Measurements from ENCODE around the gene HMOX2. TPM values are rescaled to one million over a fixed set of nuclear protein-coding genes. Genes with fewer than 3 reads are reported as not detected.

HMOX2 gene
- total RNA-seq, 1 donor = 57.9 TPM

DNA sequence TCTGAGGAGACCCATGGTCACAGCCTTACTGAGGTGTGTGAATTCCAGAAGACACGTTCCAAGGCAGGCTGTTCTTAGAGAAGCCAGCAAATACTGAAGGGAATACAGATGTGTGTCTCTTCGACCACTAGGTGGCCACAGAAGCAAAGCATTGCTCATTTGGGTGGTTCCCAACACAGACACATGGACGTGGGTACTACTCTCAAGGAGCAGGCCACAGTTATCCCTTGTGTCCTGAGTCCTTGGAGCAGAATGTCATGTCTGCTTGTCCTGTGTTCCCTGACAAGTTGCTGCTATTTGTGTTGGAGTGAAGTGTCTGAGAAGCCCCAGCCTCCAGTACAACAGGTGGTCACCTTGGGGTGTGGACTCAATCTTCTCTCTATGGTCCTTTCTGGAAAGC lies 30.3 kb downstream of the HMOX2 start:
- TF ChIP-seq, protein P1, sequence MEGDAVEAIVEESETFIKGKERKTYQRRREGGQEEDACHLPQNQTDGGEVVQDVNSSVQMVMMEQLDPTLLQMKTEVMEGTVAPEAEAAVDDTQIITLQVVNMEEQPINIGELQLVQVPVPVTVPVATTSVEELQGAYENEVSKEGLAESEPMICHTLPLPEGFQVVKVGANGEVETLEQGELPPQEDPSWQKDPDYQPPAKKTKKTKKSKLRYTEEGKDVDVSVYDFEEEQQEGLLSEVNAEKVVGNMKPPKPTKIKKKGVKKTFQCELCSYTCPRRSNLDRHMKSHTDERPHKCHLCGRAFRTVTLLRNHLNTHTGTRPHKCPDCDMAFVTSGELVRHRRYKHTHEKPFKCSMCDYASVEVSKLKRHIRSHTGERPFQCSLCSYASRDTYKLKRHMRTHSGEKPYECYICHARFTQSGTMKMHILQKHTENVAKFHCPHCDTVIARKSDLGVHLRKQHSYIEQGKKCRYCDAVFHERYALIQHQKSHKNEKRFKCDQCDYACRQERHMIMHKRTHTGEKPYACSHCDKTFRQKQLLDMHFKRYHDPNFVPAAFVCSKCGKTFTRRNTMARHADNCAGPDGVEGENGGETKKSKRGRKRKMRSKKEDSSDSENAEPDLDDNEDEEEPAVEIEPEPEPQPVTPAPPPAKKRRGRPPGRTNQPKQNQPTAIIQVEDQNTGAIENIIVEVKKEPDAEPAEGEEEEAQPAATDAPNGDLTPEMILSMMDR (IDR thresholded peaks at IDR 0.05; ENCODE audit: insufficient read depth, low read depth, low read length) = peak; percentile 83
- no peak overlapping the region for H3K4me3 ChIP-seq (ENCODE audit: low read depth, low read length)
- peak; percentile 75 for DNase-seq (ENCODE audit: low read depth)

DNA sequence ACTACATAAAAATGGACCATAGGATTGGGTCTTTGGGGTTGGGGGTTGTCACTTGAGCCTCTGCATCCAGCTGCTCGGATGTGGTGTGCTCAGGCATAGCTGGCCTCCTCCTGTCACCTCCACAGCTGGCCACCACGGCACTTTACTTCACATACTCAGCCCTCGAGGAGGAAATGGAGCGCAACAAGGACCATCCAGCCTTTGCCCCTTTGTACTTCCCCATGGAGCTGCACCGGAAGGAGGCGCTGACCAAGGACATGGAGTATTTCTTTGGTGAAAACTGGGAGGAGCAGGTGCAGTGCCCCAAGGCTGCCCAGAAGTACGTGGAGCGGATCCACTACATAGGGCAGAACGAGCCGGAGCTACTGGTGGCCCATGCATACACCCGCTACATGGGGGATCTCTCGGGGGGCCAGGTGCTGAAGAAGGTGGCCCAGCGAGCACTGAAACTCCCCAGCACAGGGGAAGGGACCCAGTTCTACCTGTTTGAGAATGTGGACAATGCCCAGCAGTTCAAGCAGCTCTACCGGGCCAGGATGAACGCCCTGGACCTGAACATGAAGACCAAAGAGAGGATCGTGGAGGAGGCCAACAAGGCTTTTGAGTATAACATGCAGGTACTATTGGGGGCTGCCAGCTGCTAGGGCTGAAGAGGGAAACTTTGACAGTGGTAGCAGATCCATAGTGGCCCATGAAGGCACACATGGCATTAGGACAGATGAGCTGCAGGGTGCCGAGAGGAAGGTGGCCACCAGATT lies 31.6 kb downstream of the HMOX2 start:
- H3K4me3 ChIP-seq (ENCODE audit: low read depth, low read length) = no peak overlapping the region
- DNase-seq (ENCODE audit: low read depth) = no peak
- TF ChIP-seq, protein P1 (IDR thresholded peaks at IDR 0.05; ENCODE audit: insufficient read depth, low read depth, low read length) = no peak

DNA sequence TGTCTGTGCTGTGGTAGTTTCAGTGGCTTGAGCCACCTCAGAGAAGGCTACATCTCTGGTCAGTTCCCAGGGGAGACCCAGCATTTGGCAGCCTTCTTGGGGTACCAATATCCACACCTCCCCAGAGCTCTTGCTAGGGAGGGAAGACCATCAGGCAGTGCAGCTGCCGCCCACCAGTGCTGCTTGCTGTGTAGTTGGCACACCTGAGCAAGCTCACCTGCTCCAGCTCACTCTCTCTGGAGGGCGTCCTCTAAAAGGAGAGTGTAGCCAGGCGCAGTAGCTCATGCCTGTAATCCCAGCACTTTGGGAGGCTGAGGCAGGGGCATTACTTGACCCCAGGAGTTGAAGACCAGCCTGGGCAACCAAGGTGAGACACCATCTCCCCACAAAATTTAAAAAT lies 32.6 kb downstream of the HMOX2 start:
- no peak for DNase-seq (ENCODE audit: low read depth)
- H3K4me3 ChIP-seq (ENCODE audit: low read depth, low read length) = no peak overlapping the region
- TF ChIP-seq, protein P1 (IDR thresholded peaks at IDR 0.05; ENCODE audit: insufficient read depth, low read depth, low read length) = no peak

DNA sequence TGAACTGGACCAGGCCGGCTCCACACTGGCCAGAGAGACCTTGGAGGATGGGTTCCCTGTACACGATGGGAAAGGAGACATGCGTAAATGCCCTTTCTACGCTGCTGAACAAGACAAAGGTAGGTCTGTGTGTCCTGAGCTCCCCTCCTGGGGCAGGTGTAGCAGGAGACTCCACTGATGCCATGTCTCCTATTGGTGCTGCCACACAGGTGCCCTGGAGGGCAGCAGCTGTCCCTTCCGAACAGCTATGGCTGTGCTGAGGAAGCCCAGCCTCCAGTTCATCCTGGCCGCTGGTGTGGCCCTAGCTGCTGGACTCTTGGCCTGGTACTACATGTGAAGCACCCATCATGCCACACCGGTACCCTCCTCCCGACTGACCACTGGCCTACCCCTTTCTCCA lies 33.2 kb downstream of the HMOX2 start:
- no peak overlapping the region for H3K4me3 ChIP-seq (ENCODE audit: low read depth, low read length)
- TF ChIP-seq, protein P1 (IDR thresholded peaks at IDR 0.05; ENCODE audit: insufficient read depth, low read depth, low read length) = no peak
- DNase-seq (ENCODE audit: low read depth) = no peak

DNA sequence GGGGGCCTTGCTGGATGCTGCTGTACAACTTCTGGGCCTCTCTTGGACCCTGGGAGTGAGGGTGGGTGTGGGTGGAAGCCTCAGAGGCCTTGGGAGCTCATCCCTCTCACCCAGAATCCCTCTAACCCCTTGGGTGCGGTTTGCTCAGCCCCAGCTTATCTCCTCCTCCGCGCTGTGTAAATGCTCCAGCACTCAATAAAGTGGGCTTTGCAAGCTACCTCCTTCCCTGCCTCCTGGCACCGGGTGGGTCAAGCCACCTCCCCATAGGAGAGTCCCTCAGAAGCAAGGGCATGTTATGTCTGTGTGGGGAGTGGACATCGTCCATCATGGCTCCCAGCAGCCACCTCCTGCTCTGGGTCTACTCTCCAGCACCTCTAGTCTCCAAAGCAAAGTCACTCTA lies 33.9 kb downstream of the HMOX2 start:
- no peak overlapping the region for H3K4me3 ChIP-seq (ENCODE audit: low read depth, low read length)
- no peak for DNase-seq (ENCODE audit: low read depth)
- TF ChIP-seq, protein P1 (IDR thresholded peaks at IDR 0.05; ENCODE audit: insufficient read depth, low read depth, low read length) = no peak

DNA sequence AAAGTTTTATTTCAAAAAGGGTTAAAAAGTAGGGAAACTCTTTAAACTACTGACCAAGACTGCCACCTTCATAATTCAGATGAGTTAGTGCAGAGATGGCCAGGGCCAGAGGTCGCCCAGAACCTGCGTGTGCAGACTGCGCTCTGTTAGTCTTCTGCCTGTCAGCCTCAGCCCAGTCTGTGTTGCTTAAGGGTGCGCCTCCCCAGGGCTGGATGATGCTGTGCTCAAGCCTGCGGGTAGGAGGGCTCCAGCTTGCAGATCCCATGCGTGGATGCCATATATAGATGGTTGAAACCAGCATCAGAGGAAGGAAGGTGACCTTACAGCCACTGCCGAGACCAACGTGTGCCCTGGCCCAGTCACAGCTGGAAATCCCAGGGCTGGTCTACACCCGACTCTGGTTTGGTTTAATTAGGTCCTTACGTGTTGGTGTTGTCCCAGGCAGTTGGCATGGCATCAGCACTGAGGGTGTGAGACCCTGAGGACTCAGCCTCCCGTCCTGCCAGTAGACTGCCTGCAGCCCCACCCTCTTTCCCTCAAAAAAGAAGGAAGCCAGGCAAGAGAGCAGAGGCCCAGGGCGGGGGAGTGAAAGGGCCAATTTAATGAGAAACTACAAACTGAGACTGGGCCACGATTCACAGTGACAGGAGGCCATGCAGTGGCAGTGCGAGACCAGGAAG lies 34.7 kb downstream of the HMOX2 start:
- TF ChIP-seq, protein P1 (IDR thresholded peaks at IDR 0.05; ENCODE audit: insufficient read depth, low read depth, low read length) = no peak
- DNase-seq (ENCODE audit: low read depth) = no peak
- H3K4me3 ChIP-seq (ENCODE audit: low read depth, low read length) = no peak overlapping the region
